ENCODE measurements around the gene CLEC2L.

DNA sequence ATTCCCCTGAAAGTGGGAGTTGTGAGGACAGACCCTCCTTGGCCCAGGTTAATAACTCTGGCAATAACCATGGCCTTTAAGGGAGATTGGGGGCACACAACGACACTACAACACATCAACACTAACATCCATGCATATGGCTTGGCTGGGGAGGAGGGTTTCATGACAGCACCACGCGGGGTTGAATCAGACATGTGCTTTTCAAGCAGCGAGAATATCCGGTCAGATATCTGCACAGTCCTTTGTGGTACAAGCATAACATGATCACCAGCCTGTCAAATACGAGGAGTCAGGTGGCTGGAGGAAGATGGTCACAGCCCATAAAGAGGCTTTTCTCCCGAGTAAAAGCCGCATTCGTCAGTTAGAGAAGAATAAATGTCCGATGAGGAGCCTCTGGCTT lies 27.0 kb upstream of the CLEC2L start:
- TF ChIP-seq, protein P1, sequence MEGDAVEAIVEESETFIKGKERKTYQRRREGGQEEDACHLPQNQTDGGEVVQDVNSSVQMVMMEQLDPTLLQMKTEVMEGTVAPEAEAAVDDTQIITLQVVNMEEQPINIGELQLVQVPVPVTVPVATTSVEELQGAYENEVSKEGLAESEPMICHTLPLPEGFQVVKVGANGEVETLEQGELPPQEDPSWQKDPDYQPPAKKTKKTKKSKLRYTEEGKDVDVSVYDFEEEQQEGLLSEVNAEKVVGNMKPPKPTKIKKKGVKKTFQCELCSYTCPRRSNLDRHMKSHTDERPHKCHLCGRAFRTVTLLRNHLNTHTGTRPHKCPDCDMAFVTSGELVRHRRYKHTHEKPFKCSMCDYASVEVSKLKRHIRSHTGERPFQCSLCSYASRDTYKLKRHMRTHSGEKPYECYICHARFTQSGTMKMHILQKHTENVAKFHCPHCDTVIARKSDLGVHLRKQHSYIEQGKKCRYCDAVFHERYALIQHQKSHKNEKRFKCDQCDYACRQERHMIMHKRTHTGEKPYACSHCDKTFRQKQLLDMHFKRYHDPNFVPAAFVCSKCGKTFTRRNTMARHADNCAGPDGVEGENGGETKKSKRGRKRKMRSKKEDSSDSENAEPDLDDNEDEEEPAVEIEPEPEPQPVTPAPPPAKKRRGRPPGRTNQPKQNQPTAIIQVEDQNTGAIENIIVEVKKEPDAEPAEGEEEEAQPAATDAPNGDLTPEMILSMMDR (IDR thresholded peaks at IDR 0.05; ENCODE audit: insufficient read depth, low read length, poor library complexity, severe bottlenecking) = no peak
- no peak for TF ChIP-seq EZH2phosphoT487 (conservative IDR thresholded peaks at IDR 0.05; ENCODE audit: low read length)
